PC-9 (cell line): ENCODE results near the gene STAMBPL1. TPM values are rescaled to one million over a fixed set of nuclear protein-coding genes. Genes with fewer than 3 reads are reported as not detected.

Experiments used
- BruUV-seq: library from RNA; stranded (reverse); fragments of 400-500 nt; replicated peaks from 2 replicates; lab custom pipeline; 2021; lab: Mats Ljungman, UMichigan
- CTCF ChIA-PET: fragments of 300-600 bp; sonication (Branson Sonifier 250); formaldehyde crosslinking; loops from one replicate; lab custom pipeline; 2022; ENCODE audit warnings: antibody characterized with exemption; lab: Charles Lee
- POLR2A ChIA-PET: fragments of 300-600 bp; sonication (Branson Sonifier 250); formaldehyde crosslinking; loops from one replicate; lab custom pipeline; 2022; ENCODE audit warnings: antibody characterized with exemption; ENCODE audit not compliant: unreplicated experiment; lab: Charles Lee
- DNase-seq, 2 experiments: peaks; one replicate each; pipeline versions ENCODE4 v3.0.0 to v3.0.0-alpha.2; 2015 to 2022; ENCODE audit warnings: mixed read lengths in 1 of 2
- H2AFZ ChIP-seq: fragments of 200-600 bp; sonication (generic); 2 replicates; pipeline ENCODE4 v1.8.1; 2017; ENCODE audit warnings: antibody characterized with exemption
- H3F3A ChIP-seq: fragments of 200-600 bp; sonication (generic); 2 replicates; pipeline ENCODE4 v1.8.1; 2017; ENCODE audit warnings: antibody characterized with exemption, mild to moderate bottlenecking, low read depth; ENCODE audit not compliant: insufficient read depth
- H3K27ac ChIP-seq: fragments of 200-600 bp; sonication (generic); 2 replicates; pipeline ENCODE4 v1.6.1; 2016; ENCODE audit warnings: mixed run types
- H3K27me3 ChIP-seq: fragments of 200-600 bp; sonication (generic); 2 replicates; pipeline ENCODE4 v1.6.1; 2016; ENCODE audit warnings: low read depth, mixed run types; ENCODE audit not compliant: insufficient read depth
- H3K36me3 ChIP-seq: fragments of 200-600 bp; sonication (generic); 2 replicates; pipeline ENCODE4 v1.6.1; 2016; ENCODE audit warnings: low read depth, mixed run types
- H3K4me1 ChIP-seq: fragments of 200-600 bp; sonication (generic); replicated peaks from 2 replicates; pipeline ENCODE4 v1.6.1; 2016; ENCODE audit warnings: mixed run types; ENCODE audit not compliant: insufficient read depth
- H3K4me2 ChIP-seq: fragments of 200-600 bp; sonication (generic); 2 replicates; pipeline ENCODE4 v1.6.1; 2017; ENCODE audit warnings: mixed run types
- H3K4me3 ChIP-seq: fragments of 200-600 bp; sonication (generic); 2 replicates; pipeline ENCODE4 v1.6.1; 2016; ENCODE audit warnings: mixed run types
- H3K79me2 ChIP-seq: fragments of 200-600 bp; sonication (generic); 2 replicates; pipeline ENCODE4 v1.6.1; 2017; ENCODE audit warnings: low read depth, mixed run types
- H3K9me2 ChIP-seq: fragments of 200-600 bp; sonication (generic); 2 replicates; pipeline ENCODE4 v1.8.1; 2017; ENCODE audit warnings: mild to moderate bottlenecking; ENCODE audit not compliant: insufficient read depth
- H3K9me3 ChIP-seq: fragments of 200-600 bp; sonication (generic); 2 replicates; pipeline ENCODE4 v1.8.1; 2016; ENCODE audit warnings: low read depth; ENCODE audit not compliant: insufficient read depth
- H4K20me1 ChIP-seq: fragments of 200-600 bp; sonication (generic); 2 replicates; pipeline ENCODE4 v1.8.1; 2017; ENCODE audit not compliant: insufficient read depth
- EZH2 ChIP-seq: fragments of 200-600 bp; sonication (generic); IDR thresholded peaks from 2 replicates; pipeline ENCODE4 v1.8.0; 2017; ENCODE audit warnings: antibody characterized with exemption, low read depth
- intact Hi-C: fragments of 100-400 bp; cut with micrococcal nuclease; formaldehyde crosslinking; loops from one replicate; pipeline ENCODE4 v1.10.0; 2022; ENCODE audit not compliant: unreplicated experiment
- total RNA-seq: library from RNA; stranded (reverse); gene quantifications from 2 replicates; pipeline ENCODE4 v1.2.3, GENCODE V29; 2021
- TF ChIP-seq, protein P1 (sequence below): fragments of 200-600 bp; sonication (generic); conservative IDR thresholded peaks from 2 replicates; pipeline ENCODE4 v1.6.1; 2017; ENCODE audit warnings: mixed run types, antibody characterized with exemption, mild to moderate bottlenecking, moderate library complexity

The STAMBPL1 gene
- total RNA-seq, 1 experiment from 2014 or later: 7.4 TPM

DNA sequence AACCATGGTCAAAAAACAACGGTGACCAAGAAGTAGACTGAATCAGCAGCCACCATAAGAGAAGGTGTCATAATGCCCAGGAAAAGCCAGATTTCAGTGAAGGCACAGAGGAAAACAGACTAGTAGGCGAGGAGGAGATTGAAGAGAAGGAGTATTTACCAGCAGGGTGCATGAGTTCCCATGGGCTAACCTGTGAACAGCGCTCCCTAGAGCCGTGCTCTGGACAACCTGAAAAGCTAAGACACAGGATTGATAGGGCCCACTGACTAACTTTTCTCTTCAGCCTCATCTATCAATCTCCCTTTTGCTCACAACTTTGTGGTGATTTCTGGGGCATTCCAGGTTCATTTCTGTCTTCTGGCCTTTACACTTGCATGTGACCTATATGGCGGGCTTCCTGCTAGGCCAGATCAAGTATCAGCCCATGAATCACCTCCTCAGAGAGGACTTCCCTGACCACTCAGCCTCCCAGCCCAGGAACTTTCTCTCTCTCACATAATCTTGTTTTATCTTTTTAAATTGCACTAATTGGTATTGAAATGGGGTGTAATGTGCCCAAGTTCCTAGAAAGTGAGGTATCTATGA is 41.2 kb upstream of the STAMBPL1 start:
- no TSS peak for BruUV-seq
- no peak overlapping the region for H3K27ac ChIP-seq
- no peak for DNase-seq
- POLR2A ChIA-PET: no interaction called here
- no peaks in the 10 kb centered on the region for H3K9me2 ChIP-seq
- H3K9me3 ChIP-seq: no peaks in the 10 kb centered on the region
- no peaks in the 10 kb centered on the region for H4K20me1 ChIP-seq
- no peaks in the 10 kb centered on the region for H3K27me3 ChIP-seq
- no peaks in the 10 kb centered on the region for H3K4me1 ChIP-seq
- no peaks in the 10 kb centered on the region for H3K79me2 ChIP-seq
- H3F3A ChIP-seq: no peaks in the 10 kb centered on the region
- intact Hi-C loops: loop anchor here (5.0 to 10.0 kb wide), 3 partner anchors 43 to 274 kb away; partner anchors contain the start of genes FAS and STAMBPL1
- H3K36me3 ChIP-seq: no peaks in the 10 kb centered on the region
- no peak overlapping the region for H3K4me3 ChIP-seq
- CTCF ChIA-PET: no interaction called here
- TF ChIP-seq, protein P1, sequence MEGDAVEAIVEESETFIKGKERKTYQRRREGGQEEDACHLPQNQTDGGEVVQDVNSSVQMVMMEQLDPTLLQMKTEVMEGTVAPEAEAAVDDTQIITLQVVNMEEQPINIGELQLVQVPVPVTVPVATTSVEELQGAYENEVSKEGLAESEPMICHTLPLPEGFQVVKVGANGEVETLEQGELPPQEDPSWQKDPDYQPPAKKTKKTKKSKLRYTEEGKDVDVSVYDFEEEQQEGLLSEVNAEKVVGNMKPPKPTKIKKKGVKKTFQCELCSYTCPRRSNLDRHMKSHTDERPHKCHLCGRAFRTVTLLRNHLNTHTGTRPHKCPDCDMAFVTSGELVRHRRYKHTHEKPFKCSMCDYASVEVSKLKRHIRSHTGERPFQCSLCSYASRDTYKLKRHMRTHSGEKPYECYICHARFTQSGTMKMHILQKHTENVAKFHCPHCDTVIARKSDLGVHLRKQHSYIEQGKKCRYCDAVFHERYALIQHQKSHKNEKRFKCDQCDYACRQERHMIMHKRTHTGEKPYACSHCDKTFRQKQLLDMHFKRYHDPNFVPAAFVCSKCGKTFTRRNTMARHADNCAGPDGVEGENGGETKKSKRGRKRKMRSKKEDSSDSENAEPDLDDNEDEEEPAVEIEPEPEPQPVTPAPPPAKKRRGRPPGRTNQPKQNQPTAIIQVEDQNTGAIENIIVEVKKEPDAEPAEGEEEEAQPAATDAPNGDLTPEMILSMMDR: no peak
- no peak for TF ChIP-seq EZH2
- no peak overlapping the region for H2AFZ ChIP-seq
- no peak overlapping the region for H3K4me2 ChIP-seq

DNA sequence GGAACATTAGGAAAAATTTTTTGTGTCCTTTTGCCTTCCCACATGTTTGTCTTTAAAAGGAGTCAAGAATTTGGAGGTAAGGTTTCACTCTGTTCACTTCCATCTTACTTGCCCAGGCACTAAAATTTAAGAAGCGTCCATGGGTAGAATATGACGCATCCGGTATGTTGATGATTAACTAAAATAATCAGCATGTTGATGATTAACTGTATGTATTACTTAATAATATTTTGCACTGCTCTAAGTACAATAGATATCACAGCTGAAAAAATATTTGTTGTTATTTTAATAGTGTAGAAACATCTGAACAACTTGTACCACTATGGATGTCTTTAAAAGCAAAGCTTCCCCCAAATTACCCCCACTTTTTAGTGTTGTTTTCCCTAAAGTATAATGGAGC is 39.9 kb upstream of the STAMBPL1 start:
- no TSS peak for BruUV-seq
- Histone ChIP-seq H3K9me2 (no peaks in the 10 kb centered on the region), H4K20me1 (no peaks in the 10 kb centered on the region), H3F3A (no peaks in the 10 kb centered on the region), H3K36me3 (no peaks in the 10 kb centered on the region), H3K79me2 (no peaks in the 10 kb centered on the region), H3K27ac (no peak overlapping the region), H3K4me2 (no peak overlapping the region), H3K27me3 (no peaks in the 10 kb centered on the region), H3K9me3 (no peaks in the 10 kb centered on the region), H3K4me3 (no peak overlapping the region), H2AFZ (no peak overlapping the region), H3K4me1 (no peaks in the 10 kb centered on the region)
- TF ChIP-seq EZH2: no peak
- CTCF ChIA-PET: no interaction called here
- intact Hi-C loops: no loop called here
- DNase-seq: no peak
- POLR2A ChIA-PET: no interaction called here

DNA sequence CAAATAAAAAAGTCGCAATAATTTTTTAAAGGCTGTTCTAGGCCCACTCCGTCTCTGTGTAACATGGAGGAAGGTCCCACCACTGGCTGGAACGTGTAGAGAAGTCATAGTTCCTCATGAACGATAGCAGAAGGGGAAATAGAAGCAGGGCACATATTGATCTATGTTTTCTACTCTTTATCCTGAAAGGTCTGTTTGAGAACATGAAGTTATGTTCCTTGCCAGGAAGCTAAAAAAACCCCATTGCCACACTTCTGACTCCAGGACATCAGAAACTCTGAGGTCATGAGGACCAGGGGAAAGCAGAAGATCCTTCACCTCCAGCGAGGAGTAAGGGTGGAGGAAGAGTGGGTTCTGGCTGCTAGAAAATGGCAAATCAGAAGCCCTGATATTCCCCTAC is 39.2 kb upstream of the STAMBPL1 start:
- POLR2A ChIA-PET: no interaction called here

More for the DNA sequence above, 39.2 kb upstream of the STAMBPL1 start:
- Histone ChIP-seq H3K36me3 (no peaks in the 10 kb centered on the region), H3K27me3 (no peaks in the 10 kb centered on the region), H3K4me2 (no peak overlapping the region), H3K9me2 (no peaks in the 10 kb centered on the region), H3K27ac (no peak overlapping the region), H3K79me2 (0 out of 2 replicates have a peak, but pooled peaks cover 1% of the 10 kb centered on the region), H3K9me3 (no peaks in the 10 kb centered on the region), H3K4me3 (no peak overlapping the region), H3F3A (no peaks in the 10 kb centered on the region), H4K20me1 (no peaks in the 10 kb centered on the region), H3K4me1 (no peaks in the 10 kb centered on the region), H2AFZ (no peak overlapping the region)
- intact Hi-C loops: no loop called here
- DNase-seq: no peak
- BruUV-seq: no TSS peak
- CTCF ChIA-PET: interaction anchor here (0.6 kb wide), 1 partner anchor 15 kb away, joined by 4 read pairs; no protein-coding TSS in a partner anchor
- no peak for TF ChIP-seq EZH2
- TF ChIP-seq, protein P1: no peak
